Kidney epithelial cell (primary cell): ENCODE measurements around the gene DDX4. TPM values are rescaled to one million over a fixed set of nuclear protein-coding genes. Genes with fewer than 3 reads are reported as not detected.

Source experiments
- DNase-seq: peaks from one replicate; pipeline ENCODE4 v3.0.0-alpha.2; 2010; ENCODE audit warnings: low read depth
- H3K27me3 ChIP-seq: 2 replicates; pipeline ENCODE4 v1.6.0; 2011; ENCODE audit warnings: low read length; ENCODE audit not compliant: control insufficient read depth, insufficient read depth
- H3K36me3 ChIP-seq: 2 replicates; pipeline ENCODE4 v1.5.1; 2011; ENCODE audit warnings: low read length; ENCODE audit not compliant: control insufficient read depth, insufficient read depth
- H3K4me3 ChIP-seq: 2 replicates; pipeline ENCODE4 v1.5.1; 2011; ENCODE audit warnings: low read depth, mild to moderate bottlenecking, control low read depth, low read length
- CTCF ChIP-seq: IDR thresholded peaks from 2 replicates; pipeline ENCODE4 v1.5.1; 2011; ENCODE audit warnings: mild to moderate bottlenecking, moderate library complexity, low read length, control low read depth, inconsistent platforms; ENCODE audit not compliant: insufficient read depth, poor library complexity, severe bottlenecking
- total RNA-seq: library from RNA; depleted of rRNA; stranded (reverse); fragments of >200 nt; gene quantifications from 2 replicates; pipeline ENCODE4 v1.2.3, GENCODE V29; 2015

The DDX4 gene
- total RNA-seq, 1 donor from 2014 or later: not detected

GRCh38 chr5:55820488-55820887, 82.6 kb downstream of the DDX4 start:
- DNase-seq: no peak
- H3K4me3 ChIP-seq: no peak overlapping the region
- TF ChIP-seq CTCF: no peak
- no peaks in the 10 kb centered on the region for H3K27me3 ChIP-seq
- H3K36me3 ChIP-seq: no peaks in the 10 kb centered on the region

DNA sequence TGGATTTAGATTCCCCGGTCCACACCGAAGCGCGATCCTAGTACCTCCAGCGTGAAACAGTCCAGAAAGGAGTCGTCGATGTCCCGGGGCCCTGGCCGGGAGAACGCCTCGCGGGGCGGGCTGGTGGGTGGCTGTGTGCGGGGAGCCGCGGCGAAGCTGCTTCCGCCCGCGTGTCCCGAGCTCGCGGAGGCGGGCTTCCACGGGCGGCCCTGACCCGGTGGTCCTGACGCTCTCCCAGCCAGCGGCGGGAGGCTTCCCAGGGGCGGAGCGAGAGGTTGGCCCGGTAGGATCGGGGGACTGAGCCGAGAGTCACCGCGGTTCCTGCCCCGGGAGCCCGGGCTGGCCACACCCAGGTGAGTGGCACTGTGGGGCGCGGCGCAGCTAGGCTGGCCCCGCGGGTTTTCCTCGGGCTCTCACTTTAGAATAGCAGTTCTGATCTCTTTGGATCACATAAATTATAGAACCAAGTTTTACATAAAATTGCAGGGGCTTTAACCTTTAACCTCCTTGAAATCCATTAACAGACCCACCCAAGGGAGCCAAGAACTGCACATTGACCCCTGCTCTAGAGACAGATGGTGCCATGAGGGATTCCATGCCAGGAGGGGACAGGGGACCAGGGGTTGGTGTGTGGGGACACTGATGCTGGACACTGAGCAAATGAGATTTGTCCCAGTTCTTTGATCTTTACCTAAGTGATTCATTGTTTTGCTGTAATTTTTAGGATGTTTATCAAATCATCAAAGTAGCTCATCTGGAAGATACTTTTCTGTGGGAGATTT, 84.1 kb downstream of the DDX4 start:
- no peak for DNase-seq
- Histone ChIP-seq H3K27me3 (no peaks in the 10 kb centered on the region), H3K4me3 (peak overlapping the region; percentile 44), H3K36me3 (no peaks in the 10 kb centered on the region)
- TF ChIP-seq CTCF: no peak

- Histone ChIP-seq H3K36me3 (no peaks in the 10 kb centered on the region), H3K4me3 (no peak overlapping the region), H3K27me3 (no peaks in the 10 kb centered on the region)
- DNase-seq: no peak
- no peak for TF ChIP-seq CTCF
Measured at GRCh38 chr5:55823151-55823796, 85.4 kb downstream of the DDX4 start.

DNA sequence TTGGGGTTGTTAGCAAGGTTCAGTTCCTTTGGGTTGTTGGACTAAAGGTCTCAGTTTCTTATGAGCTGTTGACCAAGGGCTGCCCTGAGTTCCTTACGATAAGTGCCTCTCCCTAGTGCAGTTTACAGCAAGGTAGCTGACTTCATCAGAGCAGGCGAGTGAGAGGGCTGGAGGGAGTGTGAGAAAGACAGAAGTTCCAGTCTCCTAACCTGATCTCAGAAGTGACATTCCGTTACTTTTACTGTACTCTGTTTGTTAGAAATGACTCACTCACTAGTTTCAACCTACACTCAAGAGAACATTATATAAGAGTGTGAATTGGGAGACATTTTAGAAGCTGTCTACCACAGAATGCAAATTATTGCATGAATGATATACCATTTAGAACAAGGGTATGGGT, 92.1 kb downstream of the DDX4 start:
- Histone ChIP-seq H3K4me3 (no peak overlapping the region), H3K27me3 (no peaks in the 10 kb centered on the region), H3K36me3 (no peaks in the 10 kb centered on the region)
- no peak for DNase-seq
- TF ChIP-seq CTCF: no peak

DNA sequence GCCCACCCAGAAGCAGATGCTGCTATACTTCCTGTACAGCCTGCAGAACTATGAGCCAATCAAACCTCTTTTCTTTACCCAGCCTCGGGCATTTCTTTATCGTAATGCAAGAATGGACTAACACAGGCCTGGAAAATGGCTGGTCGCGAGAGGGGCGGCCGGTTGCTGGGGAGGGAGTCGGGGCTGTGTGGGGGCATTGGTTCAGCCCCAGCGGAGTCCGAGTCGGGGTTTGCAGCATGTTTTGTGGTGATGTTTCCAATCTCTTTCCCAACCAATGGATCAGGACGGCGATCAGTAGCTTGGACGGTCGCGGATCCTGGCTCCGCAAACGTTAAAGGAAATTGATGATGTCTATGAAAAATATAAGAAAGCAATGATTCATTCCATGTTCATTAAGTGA, 94.6 kb downstream of the DDX4 start:
- Histone ChIP-seq H3K4me3 (no peak overlapping the region), H3K36me3 (no peaks in the 10 kb centered on the region), H3K27me3 (no peaks in the 10 kb centered on the region)
- DNase-seq: no peak
- TF ChIP-seq CTCF: no peak

GRCh38 chr5:55836191-55836590, 98.3 kb downstream of the DDX4 start:
- DNase-seq: no peak
- no peak for TF ChIP-seq CTCF
- Histone ChIP-seq H3K4me3 (no peak overlapping the region), H3K27me3 (no peaks in the 10 kb centered on the region), H3K36me3 (no peaks in the 10 kb centered on the region)
